Measurements from ENCODE around the gene MRPS30. TPM values are rescaled to one million over a fixed set of nuclear protein-coding genes. Genes with fewer than 3 reads are reported as not detected.
A peak's percentile ranks its signal among the peaks of the same experiment; 100 is the strongest.

MRPS30 gene
- total and polyA plus RNA-seq, 2 of the 13 experiments (the other 11 are each of a cell fraction or from before 2014, with no cell fraction given), result 36.4 to 67.6 TPM

DNA sequence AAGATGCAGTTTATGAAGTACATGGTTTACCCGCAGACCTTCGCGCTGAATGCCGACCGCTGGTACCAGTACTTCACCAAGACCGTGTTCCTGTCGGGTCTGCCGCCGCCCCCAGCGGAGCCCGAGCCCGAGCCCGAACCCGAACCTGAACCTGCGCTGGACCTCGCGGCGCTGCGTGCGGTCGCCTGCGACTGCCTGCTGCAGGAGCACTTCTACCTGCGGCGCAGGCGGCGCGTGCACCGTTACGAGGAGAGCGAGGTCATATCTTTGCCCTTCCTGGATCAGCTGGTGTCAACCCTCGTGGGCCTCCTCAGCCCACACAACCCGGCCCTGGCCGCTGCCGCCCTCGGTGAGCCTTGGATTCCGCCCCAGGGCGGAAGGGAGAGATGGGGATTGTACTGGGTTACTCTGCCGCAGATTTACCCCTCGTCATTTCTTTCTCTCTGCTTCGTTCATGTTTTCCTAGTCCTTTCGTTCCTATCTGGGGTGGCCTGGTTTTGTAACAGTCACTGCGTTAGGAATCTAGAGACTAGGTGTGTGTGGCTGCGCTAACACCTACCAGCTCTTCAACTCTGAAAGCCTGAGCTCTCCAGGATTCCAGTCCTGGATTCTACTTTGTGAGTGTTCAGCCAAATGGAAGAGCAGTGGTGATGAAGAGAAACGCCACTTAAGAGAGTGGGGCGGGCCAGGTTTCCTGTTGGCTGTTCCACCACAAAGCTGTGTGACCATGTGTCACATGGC lies 638 bp downstream of the MRPS30 start (continued):
- TF ChIP-seq, protein P1, sequence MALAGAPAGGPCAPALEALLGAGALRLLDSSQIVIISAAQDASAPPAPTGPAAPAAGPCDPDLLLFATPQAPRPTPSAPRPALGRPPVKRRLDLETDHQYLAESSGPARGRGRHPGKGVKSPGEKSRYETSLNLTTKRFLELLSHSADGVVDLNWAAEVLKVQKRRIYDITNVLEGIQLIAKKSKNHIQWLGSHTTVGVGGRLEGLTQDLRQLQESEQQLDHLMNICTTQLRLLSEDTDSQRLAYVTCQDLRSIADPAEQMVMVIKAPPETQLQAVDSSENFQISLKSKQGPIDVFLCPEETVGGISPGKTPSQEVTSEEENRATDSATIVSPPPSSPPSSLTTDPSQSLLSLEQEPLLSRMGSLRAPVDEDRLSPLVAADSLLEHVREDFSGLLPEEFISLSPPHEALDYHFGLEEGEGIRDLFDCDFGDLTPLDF (CRISPR knock-in tag; IDR thresholded peaks at IDR 0.05), result 0 out of 2 replicates have a peak, but pooled peaks have one; percentile 12
- peak; percentile 33; the same call in 1 of the 2 replicates for TF ChIP-seq ZNF777 (CRISPR knock-in tag; IDR thresholded peaks at IDR 0.05)
- TF ChIP-seq ZNF543 (CRISPR knock-in tag; IDR thresholded peaks at IDR 0.05), result peak; percentile 73; the same call in 1 of the 2 replicates
- peak; percentile 58; the same call in 1 of the 2 replicates for TF ChIP-seq ARNTL (CRISPR knock-in tag; IDR thresholded peaks at IDR 0.05)
- 0 out of 2 replicates have a peak, but pooled peaks have one; percentile 23 for TF ChIP-seq ZBTB20 (CRISPR knock-in tag; IDR thresholded peaks at IDR 0.05; ENCODE audit: borderline replicate concordance, low read depth)
- TF ChIP-seq FOXC1 (CRISPR knock-in tag; IDR thresholded peaks at IDR 0.05; ENCODE audit: borderline replicate concordance), result peak; percentile 93
- no peak for TF ChIP-seq EZH2 (conservative IDR thresholded peaks at IDR 0.05; ENCODE audit: low read depth, low read length)
- no peak for TF ChIP-seq ZNF775 (CRISPR knock-in tag; IDR thresholded peaks at IDR 0.05; ENCODE audit: borderline replicate concordance)
- peak; percentile 72; the same call in 1 of the 2 replicates for TF ChIP-seq ZSCAN21 (CRISPR knock-in tag; IDR thresholded peaks at IDR 0.05; ENCODE audit: borderline replicate concordance)
- no peak for TF ChIP-seq ATF7 (IDR thresholded peaks at IDR 0.05)
- 0 out of 2 replicates have a peak, but pooled peaks have one; percentile 46 for TF ChIP-seq ATF7 (CRISPR knock-in tag; IDR thresholded peaks at IDR 0.05)
- TF ChIP-seq AGO2 (optimal IDR thresholded peaks at IDR 0.05; ENCODE audit: low read depth, low read length), result peak; percentile 79
- TF ChIP-seq, protein P2, sequence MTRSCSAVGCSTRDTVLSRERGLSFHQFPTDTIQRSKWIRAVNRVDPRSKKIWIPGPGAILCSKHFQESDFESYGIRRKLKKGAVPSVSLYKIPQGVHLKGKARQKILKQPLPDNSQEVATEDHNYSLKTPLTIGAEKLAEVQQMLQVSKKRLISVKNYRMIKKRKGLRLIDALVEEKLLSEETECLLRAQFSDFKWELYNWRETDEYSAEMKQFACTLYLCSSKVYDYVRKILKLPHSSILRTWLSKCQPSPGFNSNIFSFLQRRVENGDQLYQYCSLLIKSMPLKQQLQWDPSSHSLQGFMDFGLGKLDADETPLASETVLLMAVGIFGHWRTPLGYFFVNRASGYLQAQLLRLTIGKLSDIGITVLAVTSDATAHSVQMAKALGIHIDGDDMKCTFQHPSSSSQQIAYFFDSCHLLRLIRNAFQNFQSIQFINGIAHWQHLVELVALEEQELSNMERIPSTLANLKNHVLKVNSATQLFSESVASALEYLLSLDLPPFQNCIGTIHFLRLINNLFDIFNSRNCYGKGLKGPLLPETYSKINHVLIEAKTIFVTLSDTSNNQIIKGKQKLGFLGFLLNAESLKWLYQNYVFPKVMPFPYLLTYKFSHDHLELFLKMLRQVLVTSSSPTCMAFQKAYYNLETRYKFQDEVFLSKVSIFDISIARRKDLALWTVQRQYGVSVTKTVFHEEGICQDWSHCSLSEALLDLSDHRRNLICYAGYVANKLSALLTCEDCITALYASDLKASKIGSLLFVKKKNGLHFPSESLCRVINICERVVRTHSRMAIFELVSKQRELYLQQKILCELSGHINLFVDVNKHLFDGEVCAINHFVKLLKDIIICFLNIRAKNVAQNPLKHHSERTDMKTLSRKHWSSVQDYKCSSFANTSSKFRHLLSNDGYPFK (CRISPR knock-in tag; IDR thresholded peaks at IDR 0.05; ENCODE audit: borderline replicate concordance), result peak; percentile 56; the same call in 1 of the 2 replicates
- TF ChIP-seq ZNF33B (CRISPR knock-in tag; IDR thresholded peaks at IDR 0.05), result 0 out of 2 replicates have a peak, but pooled peaks have one; percentile 6
- peak; percentile 10; the same call in 1 of the 2 replicates for TF ChIP-seq SIN3A (IDR thresholded peaks at IDR 0.05; ENCODE audit: borderline replicate concordance, low read depth, low read length)
- 0 out of 2 replicates have a peak, but pooled peaks have one; percentile 12 for TF ChIP-seq RNF2 (conservative IDR thresholded peaks at IDR 0.05; ENCODE audit: low read depth)
- TF ChIP-seq HNRNPUL1 (IDR thresholded peaks at IDR 0.05; ENCODE audit: low read depth, low read length), result no peak
- peak; percentile 33 for TF ChIP-seq ZNF563 (CRISPR knock-in tag; IDR thresholded peaks at IDR 0.05)
- TF ChIP-seq, protein P3, sequence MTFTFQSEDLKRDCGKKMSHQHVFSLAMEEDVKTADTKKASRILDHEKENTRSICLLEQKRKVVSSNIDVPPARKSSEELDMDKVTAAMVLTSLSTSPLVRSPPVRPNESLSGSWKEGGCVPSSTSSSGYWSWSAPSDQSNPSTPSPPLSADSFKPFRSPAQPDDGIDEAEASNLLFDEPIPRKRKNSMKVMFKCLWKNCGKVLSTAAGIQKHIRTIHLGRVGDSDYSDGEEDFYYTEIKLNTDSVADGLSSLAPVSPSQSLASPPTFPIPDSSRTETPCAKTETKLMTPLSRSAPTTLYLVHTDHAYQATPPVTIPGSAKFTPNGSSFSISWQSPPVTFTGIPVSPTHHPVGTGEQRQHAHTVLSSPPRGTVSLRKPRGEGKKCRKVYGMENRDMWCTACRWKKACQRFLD (CRISPR knock-in tag; IDR thresholded peaks at IDR 0.05; ENCODE audit: borderline replicate concordance), result 0 out of 2 replicates have a peak, but pooled peaks have one; percentile 66
- 0 out of 2 replicates have a peak, but pooled peaks have one; percentile 6 for TF ChIP-seq ZBTB38 (CRISPR knock-in tag; IDR thresholded peaks at IDR 0.05)
- no peak for TF ChIP-seq RAD51 (IDR thresholded peaks at IDR 0.05; ENCODE audit: borderline replicate concordance)
- no peak for TF ChIP-seq DNMT3B (CRISPR knock-in tag; conservative IDR thresholded peaks at IDR 0.05)
- no peak for TF ChIP-seq ZNF839 (CRISPR knock-in tag; IDR thresholded peaks at IDR 0.05; ENCODE audit: borderline replicate concordance)
- peak; percentile 83; the same call in 1 of the 2 replicates for TF ChIP-seq KAT7 (CRISPR knock-in tag; IDR thresholded peaks at IDR 0.05; ENCODE audit: borderline replicate concordance)

All from HepG2 (cell line).